Body of pancreas (tissue), 4 donors: ENCODE results near the gene EMD.

Experiments
- CTCF ChIP-seq, 7 experiments: fragments of 450-650 bp in 4 of 7; fragments of 200-600 bp in 3 of 7; sonication (generic) in 3 of 7; IDR thresholded peaks; one replicate each; pipeline ENCODE4 v1.5.1; 2016 to 2019; ENCODE audit warnings: antibody characterized with exemption in 7 of 7
- POLR2A ChIP-seq, 3 donors: fragments of 450-650 bp; IDR thresholded peaks; one replicate each; pipeline ENCODE4 v1.6.1; 2016; ENCODE audit warnings: antibody characterized with exemption in 3 of 3, mild to moderate bottlenecking in 2 of 3

GRCh38 chrX:154349359-154349935 is 29.6 kb upstream of the EMD start:
- no peak for TF ChIP-seq CTCF (IDR thresholded peaks at IDR 0.05)
- no peak for TF ChIP-seq POLR2A (IDR thresholded peaks at IDR 0.05)
